WTC11 (cell line): ENCODE results near the gene CAMTA1.

Source experiments
- ATF1 ChIP-seq: sonication (generic); formaldehyde crosslinking; IDR thresholded peaks from 2 replicates; pipeline ENCODE4 v1.8.1; 2023; ENCODE audit warnings: mild to moderate bottlenecking, moderate library complexity, missing genetic modification reagents
- CTCF ChIP-seq: fragments of 200-600 bp; IDR thresholded peaks from 2 replicates; pipeline ENCODE4 v1.8.0; 2022; ENCODE audit warnings: antibody characterized with exemption
- ERG ChIP-seq: fragments of 250-450 bp; sonication (Bioruptor Pico); IDR thresholded peaks from 2 replicates; pipeline ENCODE4 v1.8.0; 2021; ENCODE audit warnings: mild to moderate bottlenecking
- FOXJ3 ChIP-seq: sonication (generic); formaldehyde crosslinking; IDR thresholded peaks from 2 replicates; pipeline ENCODE4 v1.9.0; 2021; ENCODE audit warnings: missing genetic modification reagents, mild to moderate bottlenecking, borderline replicate concordance
- JUN ChIP-seq: sonication (generic); formaldehyde crosslinking; IDR thresholded peaks from 2 replicates; pipeline ENCODE4 v1.8.0; 2023; ENCODE audit warnings: mild to moderate bottlenecking, missing genetic modification reagents
- TEAD4 ChIP-seq: sonication (generic); formaldehyde crosslinking; IDR thresholded peaks from 2 replicates; pipeline ENCODE4 v1.8.0; 2022; ENCODE audit warnings: mild to moderate bottlenecking, missing genetic modification reagents
- USF2 ChIP-seq: sonication (generic); formaldehyde crosslinking; IDR thresholded peaks from 2 replicates; pipeline ENCODE4 v1.8.1; 2023; ENCODE audit warnings: mild to moderate bottlenecking, missing genetic modification reagents, moderate library complexity
- ZNF219 ChIP-seq: sonication (generic); formaldehyde crosslinking; IDR thresholded peaks from 2 replicates; pipeline ENCODE4 v1.8.0; 2023; ENCODE audit warnings: missing genetic modification reagents, mild to moderate bottlenecking, borderline replicate concordance
- ZNF281 ChIP-seq: sonication (generic); formaldehyde crosslinking; IDR thresholded peaks from 2 replicates; pipeline ENCODE4 v1.8.0; 2023; ENCODE audit warnings: mild to moderate bottlenecking, missing genetic modification reagents
- ZNF512 ChIP-seq: sonication (generic); formaldehyde crosslinking; IDR thresholded peaks from 2 replicates; pipeline ENCODE4 v1.8.1; 2022; ENCODE audit warnings: missing genetic modification reagents, borderline replicate concordance

- TF ChIP-seq CTCF, result no peak
- no peak for TF ChIP-seq ZNF281
- TF ChIP-seq ERG (CRISPR knock-in tag), result no peak
- no peak for TF ChIP-seq ATF1 (CRISPR knock-in tag)
- no peak for TF ChIP-seq JUN
- no peak for TF ChIP-seq FOXJ3 (CRISPR knock-in tag)
- TF ChIP-seq TEAD4 (CRISPR knock-in tag), result no peak
- no peak for TF ChIP-seq ZNF219 (CRISPR knock-in tag)
- no peak for TF ChIP-seq USF2 (CRISPR knock-in tag)
- no peak for TF ChIP-seq ZNF512 (CRISPR knock-in tag)
Observed at GRCh38 chr1:7760245-7760644, 975.0 kb downstream of the CAMTA1 start.
